Measurements from ENCODE around the gene AJAP1. TPM values are rescaled to one million over a fixed set of nuclear protein-coding genes. Genes with fewer than 3 reads are reported as not detected.

Gene AJAP1, protein sequence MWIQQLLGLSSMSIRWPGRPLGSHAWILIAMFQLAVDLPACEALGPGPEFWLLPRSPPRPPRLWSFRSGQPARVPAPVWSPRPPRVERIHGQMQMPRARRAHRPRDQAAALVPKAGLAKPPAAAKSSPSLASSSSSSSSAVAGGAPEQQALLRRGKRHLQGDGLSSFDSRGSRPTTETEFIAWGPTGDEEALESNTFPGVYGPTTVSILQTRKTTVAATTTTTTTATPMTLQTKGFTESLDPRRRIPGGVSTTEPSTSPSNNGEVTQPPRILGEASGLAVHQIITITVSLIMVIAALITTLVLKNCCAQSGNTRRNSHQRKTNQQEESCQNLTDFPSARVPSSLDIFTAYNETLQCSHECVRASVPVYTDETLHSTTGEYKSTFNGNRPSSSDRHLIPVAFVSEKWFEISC
- not detected in 2 replicates for total RNA-seq

DNA sequence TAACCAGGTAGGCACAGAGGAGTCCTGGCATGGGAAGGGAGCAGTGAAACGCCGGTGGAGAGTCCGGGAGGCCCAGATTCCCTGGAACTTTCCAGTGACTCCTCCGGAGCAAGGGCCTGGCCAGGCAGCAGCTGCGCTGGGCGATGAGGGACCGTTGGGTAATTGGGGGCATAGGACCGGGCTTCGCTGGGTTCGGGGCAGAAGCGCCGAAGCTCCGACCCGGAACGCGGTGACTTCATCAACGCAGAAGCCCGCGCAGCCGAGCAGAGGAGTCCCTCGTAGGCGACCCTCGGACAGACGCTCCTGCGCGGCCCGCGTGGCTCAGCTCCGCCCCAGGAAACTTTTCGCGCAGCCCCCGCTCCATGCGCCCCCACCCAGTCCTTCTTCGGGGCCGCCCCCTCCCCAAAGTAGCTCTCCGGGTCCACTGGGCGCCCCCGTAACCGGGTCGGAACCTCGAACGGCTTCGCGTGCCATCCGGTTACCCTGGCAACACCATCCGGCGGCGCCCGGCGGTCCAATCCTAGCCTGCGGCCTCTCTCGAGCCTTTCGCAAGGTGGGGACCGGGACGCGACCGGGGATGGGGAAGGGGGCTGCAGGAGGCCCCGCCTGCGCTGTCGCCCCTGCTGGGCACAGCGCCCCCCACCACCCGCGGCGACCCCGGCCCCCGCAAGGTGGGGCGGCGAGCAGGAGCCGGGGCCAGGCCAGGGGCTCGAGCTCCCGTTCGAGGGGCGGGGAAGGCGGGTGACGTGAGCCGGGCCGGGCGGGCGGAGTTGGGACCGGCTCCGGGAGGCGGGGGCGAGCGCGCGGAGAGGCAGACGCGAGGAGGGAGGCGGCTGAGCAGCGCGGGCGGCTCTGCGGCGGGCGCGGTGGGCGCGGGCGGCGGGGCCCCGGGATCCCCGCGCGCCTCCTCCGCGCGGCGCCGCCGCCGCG is at the start of gene AJAP1:
TSS of gene AJAP1 (plus strand) at position 814 of the 930 bp plus-strand sequence. CDS start 817 bp downstream, outside the sequence.

Measured in articular chondrocyte of knee joint (primary cell).